Osteocyte (in vitro differentiated cells): ENCODE measurements around the gene HADHB. TPM values are rescaled to one million over a fixed set of nuclear protein-coding genes. Genes with fewer than 3 reads are reported as not detected.
"Not testable (repeated sequence)": the region's sequence is repeated elsewhere in the genome, so short reads cannot be mapped to it uniquely, and the experiment has no call there.

ENCODE experiments used
- DNase-seq: peaks from one replicate; pipeline ENCODE4 v3.0.0; 2021; ENCODE audit warnings: mixed read lengths; ENCODE audit not compliant: unreplicated experiment; ENCODE audit errors: extremely low spot score
- H3K27ac Mint-ChIP-seq: one replicate; pipeline ENCODE4 v1.8.0; 2021; ENCODE audit warnings: mild to moderate bottlenecking, mixed read lengths; ENCODE audit not compliant: unreplicated experiment
- H3K27me3 Mint-ChIP-seq: one replicate; pipeline ENCODE4 v1.8.0; 2021; ENCODE audit warnings: mixed read lengths; ENCODE audit not compliant: unreplicated experiment
- H3K36me3 Mint-ChIP-seq: one replicate; pipeline ENCODE4 v1.8.0; 2021; ENCODE audit warnings: mixed read lengths; ENCODE audit not compliant: unreplicated experiment
- H3K4me1 Mint-ChIP-seq: one replicate; pipeline ENCODE4 v1.8.0; 2021; ENCODE audit warnings: mixed read lengths; ENCODE audit not compliant: unreplicated experiment
- H3K4me3 Mint-ChIP-seq: one replicate; pipeline ENCODE4 v1.8.0; 2021; ENCODE audit warnings: mild to moderate bottlenecking, moderate library complexity, mixed read lengths; ENCODE audit not compliant: unreplicated experiment
- H3K9me3 Mint-ChIP-seq: one replicate; pipeline ENCODE4 v1.8.0; 2021; ENCODE audit warnings: mixed read lengths; ENCODE audit not compliant: unreplicated experiment
- CTCF ChIP-seq: fragments of 200-600 bp; sonication (generic); IDR thresholded peaks from 2 replicates; pipeline ENCODE4 v1.5.0; 2021; ENCODE audit warnings: antibody characterized with exemption, mild to moderate bottlenecking, moderate library complexity
- total RNA-seq: library from RNA; stranded (reverse); gene quantifications from 2 replicates; pipeline ENCODE4 v1.2.1, GENCODE V29; 2021

Gene HADHB
- total RNA-seq, 1 donor from 2014 or later: 98.5 TPM

- Mint-ChIP-seq H3K27me3 (no peaks in the 10 kb centered on the region), H3K27ac (no peak overlapping the region), H3K9me3 (no peaks in the 10 kb centered on the region), H3K4me3 (no peak overlapping the region), H3K36me3 (no peaks in the 10 kb centered on the region), H3K4me1 (no peaks in the 10 kb centered on the region)
- TF ChIP-seq CTCF: no peak
- no peak for DNase-seq
These were observed 54.8 kb downstream of the HADHB start for GRCh38 chr2:26299471-26300101.

DNA sequence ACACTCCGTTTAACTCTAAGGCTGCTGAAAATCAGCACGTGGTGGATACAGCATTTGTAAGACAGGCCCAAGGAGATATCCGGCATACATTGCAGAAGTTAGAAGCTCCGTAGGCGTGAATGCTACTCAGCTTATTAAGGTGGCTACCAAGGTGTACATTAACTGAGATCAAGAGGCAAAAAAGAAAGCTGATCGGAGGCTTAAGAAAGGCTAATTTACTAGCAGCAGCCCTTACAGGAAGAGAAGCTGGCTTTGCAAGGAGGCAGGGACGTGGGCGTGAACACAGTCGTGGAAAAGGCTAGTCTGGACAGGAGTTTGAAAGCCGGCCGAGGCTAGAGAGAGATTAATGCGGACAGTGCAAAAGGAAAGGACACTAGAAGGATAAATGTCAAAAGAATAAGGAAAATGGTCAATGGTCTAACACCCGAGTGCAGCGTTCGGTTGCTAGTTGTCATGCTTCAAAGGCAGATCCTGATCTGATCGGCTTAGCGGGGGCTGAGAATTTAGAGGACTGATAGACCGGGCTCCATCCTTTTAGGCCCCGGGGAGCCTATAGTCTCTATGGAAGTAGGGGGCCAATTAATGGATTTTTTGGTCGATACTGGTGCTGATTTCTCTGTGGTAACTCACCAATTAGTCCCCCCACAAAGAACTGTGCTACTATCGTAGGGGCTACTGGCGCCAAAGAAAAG, 55.6 kb downstream of the HADHB start:
- no peaks in the 10 kb centered on the region for H3K27me3 Mint-ChIP-seq
- no peak overlapping the region for H3K4me3 Mint-ChIP-seq
- no peak overlapping the region for H3K27ac Mint-ChIP-seq
- H3K4me1 Mint-ChIP-seq: no peaks in the 10 kb centered on the region
- no peak for DNase-seq
- no peak for TF ChIP-seq CTCF
- H3K36me3 Mint-ChIP-seq: no peaks in the 10 kb centered on the region
- H3K9me3 Mint-ChIP-seq: no peaks in the 10 kb centered on the region

DNA sequence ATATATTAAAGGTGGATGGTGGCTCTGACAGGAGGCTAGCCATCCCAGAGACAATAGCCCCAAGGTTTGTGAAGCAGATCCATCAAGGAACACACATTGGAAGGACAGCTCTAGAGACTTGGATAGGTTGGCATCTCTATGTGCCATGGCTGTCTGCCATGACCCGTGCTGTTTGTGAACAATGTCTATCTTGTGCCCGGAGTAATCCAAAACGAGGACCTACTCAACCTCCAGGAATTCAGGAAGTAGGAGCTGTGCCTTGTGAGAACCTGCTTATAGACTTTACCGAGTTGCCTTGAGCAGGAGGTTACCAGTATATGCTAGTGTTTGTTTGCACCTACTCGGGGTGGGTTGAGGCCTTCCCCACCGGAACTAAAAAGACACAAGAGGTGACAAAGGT, 58.1 kb downstream of the HADHB start:
- H3K4me1 Mint-ChIP-seq: no peaks in the 10 kb centered on the region
- no peak for TF ChIP-seq CTCF
- no peak overlapping the region for H3K4me3 Mint-ChIP-seq
- no peak overlapping the region for H3K27ac Mint-ChIP-seq
- no peaks in the 10 kb centered on the region for H3K9me3 Mint-ChIP-seq
- H3K27me3 Mint-ChIP-seq: no peaks in the 10 kb centered on the region
- no peaks in the 10 kb centered on the region for H3K36me3 Mint-ChIP-seq
- no peak for DNase-seq

- H3K27ac Mint-ChIP-seq, H3K4me3 Mint-ChIP-seq, H3K9me3 Mint-ChIP-seq, H3K4me1 Mint-ChIP-seq, H3K27me3 Mint-ChIP-seq, DNase-seq, H3K36me3 Mint-ChIP-seq: not testable (repeated sequence)
These were observed 60.4 kb downstream of the HADHB start for GRCh38 chr2:26305094-26305493.

DNA sequence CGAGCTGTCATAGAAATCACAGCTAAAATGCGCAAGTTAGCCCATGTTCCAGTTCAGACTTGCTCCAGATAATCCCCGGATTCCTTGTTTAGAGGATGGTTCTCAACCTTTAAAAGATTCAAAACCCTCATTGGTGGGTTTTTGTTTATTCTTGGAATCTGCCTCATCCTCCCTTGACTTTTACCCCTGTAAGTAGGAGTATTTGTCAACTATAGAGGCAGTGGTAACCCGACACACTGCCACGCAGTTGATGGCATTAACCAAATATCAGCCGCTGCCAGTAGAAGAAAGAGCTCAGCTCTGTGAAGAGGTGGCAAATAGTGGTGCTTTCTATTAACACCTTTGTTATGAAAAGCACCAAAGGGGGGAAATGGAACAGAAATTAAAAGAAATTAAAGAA, 60.8 kb downstream of the HADHB start:
- no peaks in the 10 kb centered on the region for H3K4me1 Mint-ChIP-seq
- no peaks in the 10 kb centered on the region for H3K9me3 Mint-ChIP-seq
- no peak overlapping the region for H3K4me3 Mint-ChIP-seq
- DNase-seq: no peak
- H3K36me3 Mint-ChIP-seq: no peaks in the 10 kb centered on the region
- no peak for TF ChIP-seq CTCF
- H3K27me3 Mint-ChIP-seq: no peaks in the 10 kb centered on the region
- no peak overlapping the region for H3K27ac Mint-ChIP-seq
